ENCODE measurements around the gene IP6K2. TPM values are rescaled to one million over a fixed set of nuclear protein-coding genes. Genes with fewer than 3 reads are reported as not detected.

Gene IP6K2
- total and polyA plus RNA-seq, 2 donors from 2014 or later, result 69.4 to 112 TPM

GRCh38 chr3:48690846-48691458 is 26.1 kb downstream of the IP6K2 start:
- no peaks in the 10 kb centered on the region for H3K9me3 ChIP-seq (ENCODE audit: control insufficient read depth in 2 of 3, insufficient read depth in 1 of 3, low read length in 3 of 3)
- H3K27ac ChIP-seq (ENCODE audit: low read depth in 2 of 2, low read length in 2 of 2), result no peak overlapping the region
- no peak for TF ChIP-seq CTCF (IDR thresholded peaks at IDR 0.05; ENCODE audit: borderline replicate concordance, extremely low read depth, insufficient read depth)
- H3K4me1 ChIP-seq (ENCODE audit: control insufficient read depth in 2 of 3, insufficient read depth in 2 of 3, low read depth in 1 of 3, low read length in 3 of 3), result peaks cover 0 to 13% (median 7%) of the 10 kb centered on the region in 3 donors
- DNase-seq (no peak), FAIRE-seq (no peak)
- no peaks in the 10 kb centered on the region for H3K27me3 ChIP-seq (ENCODE audit: control insufficient read depth, insufficient read depth, low read length)
- no peak overlapping the region for H3K4me3 ChIP-seq (ENCODE audit: low read length in 3 of 3)
- peaks cover 25 to 58% (median 39%) of the 10 kb centered on the region in 3 donors for H3K36me3 ChIP-seq (ENCODE audit: control insufficient read depth in 2 of 3, insufficient read depth in 3 of 3, low read length in 3 of 3)
- H3K9ac ChIP-seq (ENCODE audit: low read length in 3 of 3), result no peak overlapping the region
- intact Hi-C loops (cut with DNase I), result no loop called here

DNA sequence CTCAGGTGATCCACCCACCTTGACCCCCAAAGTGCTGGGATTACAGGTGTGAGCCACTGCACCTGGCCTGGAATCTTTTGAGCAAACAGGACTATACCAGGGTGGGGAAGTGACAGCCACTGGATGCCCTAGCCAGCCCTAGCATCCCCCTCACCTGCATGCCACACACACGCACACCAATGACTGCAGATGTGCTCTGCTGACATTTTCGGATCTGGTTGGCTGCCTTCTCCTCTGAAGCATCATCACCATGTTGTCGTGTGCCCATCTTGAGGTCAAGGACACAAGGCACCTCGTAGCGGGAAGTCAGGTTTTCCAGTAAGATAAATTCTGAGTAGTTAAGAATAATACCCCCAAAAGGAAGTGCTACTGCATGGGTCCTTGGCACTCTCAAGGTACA is 27.6 kb downstream of the IP6K2 start:
- H3K27me3 ChIP-seq (ENCODE audit: control insufficient read depth, insufficient read depth, low read length), result no peaks in the 10 kb centered on the region
- H3K27ac ChIP-seq (ENCODE audit: low read depth in 2 of 2, low read length in 2 of 2), result no peak overlapping the region
- peaks cover 0 to 10% (median 9%) of the 10 kb centered on the region in 3 donors for H3K4me1 ChIP-seq (ENCODE audit: control insufficient read depth in 2 of 3, insufficient read depth in 2 of 3, low read depth in 1 of 3, low read length in 3 of 3)
- intact Hi-C loops (cut with DNase I), result no loop called here
- peaks cover 25 to 58% (median 36%) of the 10 kb centered on the region in 3 donors for H3K36me3 ChIP-seq (ENCODE audit: control insufficient read depth in 2 of 3, insufficient read depth in 3 of 3, low read length in 3 of 3)
- H3K4me3 ChIP-seq (ENCODE audit: low read length in 3 of 3), result no peak overlapping the region
- TF ChIP-seq CTCF (IDR thresholded peaks at IDR 0.05; ENCODE audit: borderline replicate concordance, extremely low read depth, insufficient read depth), result no peak
- H3K9me3 ChIP-seq (ENCODE audit: control insufficient read depth in 2 of 3, insufficient read depth in 1 of 3, low read length in 3 of 3), result no peaks in the 10 kb centered on the region
- FAIRE-seq (no peak), DNase-seq (no peak)
- no peak overlapping the region for H3K9ac ChIP-seq (ENCODE audit: low read length in 3 of 3)

DNA sequence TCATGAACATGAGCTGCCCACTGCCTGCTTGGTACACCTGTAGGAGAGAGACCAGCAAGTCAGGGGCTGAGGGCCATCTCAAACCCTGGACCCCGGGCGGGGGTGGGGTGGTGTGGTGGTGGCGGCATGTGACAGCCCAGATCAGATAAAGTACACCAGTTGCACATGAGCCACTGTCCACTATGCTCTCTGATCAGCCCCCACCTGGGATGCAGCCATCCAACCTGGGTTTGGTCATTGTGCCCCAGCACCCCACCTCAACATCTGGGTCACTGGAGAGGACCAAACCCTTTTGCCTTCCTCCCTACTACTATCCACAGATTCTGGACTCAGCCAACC is 28.3 kb downstream of the IP6K2 start:
- TF ChIP-seq CTCF (IDR thresholded peaks at IDR 0.05; ENCODE audit: borderline replicate concordance, extremely low read depth, insufficient read depth), result no peak
- Histone ChIP-seq H3K9me3 (ENCODE audit: control insufficient read depth in 2 of 3, insufficient read depth in 1 of 3, low read length in 3 of 3) (no peaks in the 10 kb centered on the region), H3K27ac (ENCODE audit: low read depth in 2 of 2, low read length in 2 of 2) (no peak overlapping the region), H3K4me1 (ENCODE audit: control insufficient read depth in 2 of 3, insufficient read depth in 2 of 3, low read depth in 1 of 3, low read length in 3 of 3) (peaks cover 0 to 15% (median 13%) of the 10 kb centered on the region in 3 donors), H3K36me3 (ENCODE audit: control insufficient read depth in 2 of 3, insufficient read depth in 3 of 3, low read length in 3 of 3) (peaks cover 25 to 52% (median 36%) of the 10 kb centered on the region in 3 donors), H3K4me3 (ENCODE audit: low read length in 3 of 3) (no peak overlapping the region), H3K9ac (ENCODE audit: low read length in 3 of 3) (no peak overlapping the region), H3K27me3 (ENCODE audit: control insufficient read depth, insufficient read depth, low read length) (no peaks in the 10 kb centered on the region)
- intact Hi-C loops (cut with DNase I), result no loop called here
- DNase-seq (no peak), FAIRE-seq (no peak)

Data from kidney (tissue), 14 donors.